ENCODE data around the gene SESN1. TPM values are rescaled to one million over a fixed set of nuclear protein-coding genes. Genes with fewer than 3 reads are reported as not detected.

The SESN1 gene
- total RNA-seq, 4 donors from 2014 or later = 73.3 to 253 (median 128) TPM

DNA sequence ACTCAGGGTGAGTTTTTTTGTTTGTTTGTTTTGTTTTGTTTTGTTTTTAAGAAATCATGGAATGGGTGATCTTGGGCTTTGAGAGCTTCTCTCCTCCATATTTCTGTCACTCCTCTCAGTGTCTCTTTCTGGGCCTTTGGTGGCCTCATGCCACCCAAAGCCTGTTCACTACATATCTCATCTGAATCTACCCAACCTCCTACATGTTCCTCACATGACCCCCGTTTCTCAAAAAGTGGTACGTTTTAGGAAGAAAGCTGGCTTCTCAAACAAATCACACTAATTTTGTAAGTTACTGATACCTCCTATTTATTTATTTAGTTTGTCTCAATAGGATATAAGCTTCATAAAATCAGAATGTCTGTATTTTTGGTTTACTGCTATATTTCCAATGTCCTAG lies 80.0 kb downstream of the SESN1 start:
- DNase-seq (no peak), ATAC-seq (no peak)
- H3K4me3 ChIP-seq = no peak overlapping the region
- H3K4me1 ChIP-seq = peaks cover 33 to 56% of the 10 kb centered on the region in 2 donors
- TF ChIP-seq POLR2A (IDR thresholded peaks at IDR 0.05) (no peak), CTCF (IDR thresholded peaks at IDR 0.05 in 4 of 5, conservative IDR thresholded peaks at IDR 0.05 in 1 of 5) (no peak)
- no peaks in the 10 kb centered on the region for H3K36me3 ChIP-seq
- in situ Hi-C loops (cut with MboI; ENCODE audit: low sequenced_read_pairs in 4 of 4) (loop anchor here in 1 of 4 donors (10.0 kb wide), 1 partner anchor 70 kb away; no protein-coding TSS in a partner anchor), intact Hi-C loops (cut with DNase I; ENCODE audit: low total_unique reads) (no loop called here)
- no peaks in the 10 kb centered on the region for H3K27me3 ChIP-seq
- peak overlapping the region; percentile 40 to 96 (median 70) for H3K27ac ChIP-seq
- no peaks in the 10 kb centered on the region for H3K9me3 ChIP-seq

GRCh38 chr6:109013656-109014305 lies 80.9 kb downstream of the SESN1 start:
- ATAC-seq = no peak
- Histone ChIP-seq H3K27me3 (no peaks in the 10 kb centered on the region), H3K36me3 (no peaks in the 10 kb centered on the region), H3K4me1 (peaks cover 33 to 48% of the 10 kb centered on the region in 2 donors), H3K9me3 (no peaks in the 10 kb centered on the region), H3K4me3 (no peak overlapping the region), H3K27ac (peak overlapping the region; percentile 40 to 96 (median 70))
- DNase-seq = no peak
- TF ChIP-seq POLR2A (IDR thresholded peaks at IDR 0.05) (no peak), CTCF (IDR thresholded peaks at IDR 0.05 in 4 of 5, conservative IDR thresholded peaks at IDR 0.05 in 1 of 5) (no peak)
- intact Hi-C loops (cut with DNase I; ENCODE audit: low total_unique reads) = no loop called here
- in situ Hi-C loops (cut with MboI; ENCODE audit: low sequenced_read_pairs in 4 of 4) = loop anchor here in 1 of 4 donors (10.0 kb wide), 1 partner anchor 71 kb away; no protein-coding TSS in a partner anchor

DNA sequence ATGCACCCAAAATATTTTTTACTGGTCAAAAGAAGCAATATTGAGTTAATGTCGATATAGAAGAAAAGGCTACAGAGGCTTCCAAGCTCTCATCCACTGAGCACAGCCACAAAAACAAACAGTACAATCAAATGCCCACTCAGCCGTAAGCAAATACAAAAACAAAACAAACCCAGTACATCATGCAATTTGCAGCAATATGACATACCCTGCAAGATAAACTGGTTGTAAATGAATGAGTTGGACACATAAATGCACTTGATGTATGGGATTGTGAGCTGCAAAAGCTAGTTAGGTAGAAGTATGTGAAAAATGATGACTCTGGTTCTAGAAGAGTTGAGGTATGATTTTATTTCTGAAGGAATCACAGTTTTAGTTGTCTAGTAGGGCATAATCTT lies 83.9 kb downstream of the SESN1 start:
- Histone ChIP-seq H3K4me1 (peaks cover 47 to 53% of the 10 kb centered on the region in 2 donors), H3K4me3 (peak overlapping the region in 3 of 4 donors; percentile 60 to 73 (median 68)), H3K36me3 (no peaks in the 10 kb centered on the region), H3K27ac (peak overlapping the region; percentile 92 to 98 (median 95)), H3K27me3 (no peaks in the 10 kb centered on the region), H3K9me3 (no peaks in the 10 kb centered on the region)
- in situ Hi-C loops (cut with MboI; ENCODE audit: low sequenced_read_pairs in 4 of 4) (loop anchor here in 1 of 4 donors (10.0 kb wide), 1 partner anchor 74 kb away; no protein-coding TSS in a partner anchor), intact Hi-C loops (cut with DNase I; ENCODE audit: low total_unique reads) (no loop called here)
- no peak for DNase-seq
- TF ChIP-seq POLR2A (IDR thresholded peaks at IDR 0.05) (no peak), CTCF (IDR thresholded peaks at IDR 0.05 in 4 of 5, conservative IDR thresholded peaks at IDR 0.05 in 1 of 5) (no peak)
- ATAC-seq = no peak

DNA sequence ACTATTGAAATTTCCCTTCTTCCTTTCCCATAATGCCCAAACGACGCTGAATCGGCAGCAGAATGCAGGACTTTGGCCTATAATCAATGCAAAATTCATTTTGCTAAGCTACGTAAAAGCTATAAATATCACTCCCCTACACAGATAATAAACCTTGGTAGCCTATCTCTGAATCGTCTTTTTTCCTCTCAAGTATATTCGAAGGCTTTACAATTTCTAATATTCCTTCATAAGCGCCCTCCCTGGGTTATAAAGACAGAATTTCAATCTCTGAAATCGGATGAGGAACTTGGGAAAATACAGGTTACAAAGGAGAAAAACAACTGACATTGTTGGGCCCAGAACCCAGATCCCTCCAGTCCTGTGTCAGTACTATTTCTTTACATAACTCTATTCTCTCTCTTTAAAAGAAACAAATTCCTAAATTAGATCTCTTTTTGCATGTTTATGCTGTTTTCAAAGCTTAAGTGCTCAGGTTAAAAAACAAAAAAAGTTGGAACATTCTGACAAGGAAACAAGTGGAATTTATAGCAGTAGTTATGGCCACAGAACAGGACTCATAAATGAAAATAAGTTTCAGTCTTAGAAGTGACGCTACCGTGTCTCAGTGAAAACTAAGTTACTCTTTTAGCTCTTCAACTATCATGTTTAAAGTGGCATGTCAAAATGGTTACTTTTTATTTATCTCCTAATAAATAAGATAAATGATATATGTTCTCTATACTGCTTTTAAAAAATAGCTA lies 84.5 kb downstream of the SESN1 start:
- in situ Hi-C loops (cut with MboI; ENCODE audit: low sequenced_read_pairs in 4 of 4) = loop anchor here in 2 of 4 donors (10.0 kb wide), 2 partner anchors 55 to 75 kb away; no protein-coding TSS in a partner anchor
- no peaks in the 10 kb centered on the region for H3K27me3 ChIP-seq
- H3K4me3 ChIP-seq = peak overlapping the region; percentile 60 to 89 (median 70)
- TF ChIP-seq CTCF (IDR thresholded peaks at IDR 0.05 in 4 of 5, conservative IDR thresholded peaks at IDR 0.05 in 1 of 5) (no peak), POLR2A (IDR thresholded peaks at IDR 0.05) (no peak)
- intact Hi-C loops (cut with DNase I; ENCODE audit: low total_unique reads) = loop anchor here (1.0 to 10.0 kb wide), 6 partner anchors 42 to 935 kb away; partner anchors contain the start of genes CEP57L1, OSTM1, SESN1 and ZBTB24
- no peaks in the 10 kb centered on the region for H3K36me3 ChIP-seq
- H3K27ac ChIP-seq = peak overlapping the region; percentile 92 to 98 (median 95)
- no peak for DNase-seq
- H3K9me3 ChIP-seq = no peaks in the 10 kb centered on the region
- ATAC-seq = peak; percentile 27 to 34
- peaks cover 49 to 59% of the 10 kb centered on the region in 2 donors for H3K4me1 ChIP-seq
